T-cell (primary cell): ENCODE measurements around the gene BBS12. TPM values are rescaled to one million over a fixed set of nuclear protein-coding genes. Genes with fewer than 3 reads are reported as not detected.

ENCODE experiments used
- ATAC-seq, 4 experiments: fragments of 200-7000 bp in 3 of 4; fragments of 150-1000 bp in 1 of 4; cut with Tn5 transposase; replicated peaks in 1 of 4; 1 replicate in 3 of 4; 2 replicates in 1 of 4; pipeline ENCODE4 v1.10.0; 2021; ENCODE audit warnings: moderate library complexity in 3 of 4, mild to moderate bottlenecking in 2 of 4, moderate number of reproducible peaks in 1 of 4
- CTCF ChIA-PET, 2 donors: fragments of 300-600 bp; sonication (Branson Sonifier 250); formaldehyde crosslinking; loops; one replicate each; lab custom pipeline; 2022; ENCODE audit warnings: antibody characterized with exemption in 2 of 2; lab: Charles Lee
- POLR2A ChIA-PET, 2 donors: fragments of 300-600 bp; sonication (Branson Sonifier 250); formaldehyde crosslinking; loops; one replicate each; lab custom pipeline; 2022; ENCODE audit warnings: antibody characterized with exemption in 2 of 2; lab: Charles Lee
- DNase-seq, 35 experiments: peaks; one replicate each; pipeline versions ENCODE4 v3.0.0 to v3.0.0-alpha.2; 2013 to 2023
- H3K27ac ChIP-seq: one replicate; pipeline ENCODE4 v1.5.1; 2013; ENCODE audit warnings: low read length
- H3K27me3 ChIP-seq, 2 experiments: replicated peaks in 1 of 2; 1 replicate in 1 of 2; 2 replicates in 1 of 2; pipeline versions ENCODE4 v1.6.1 to v1.7.0; 2013; ENCODE audit warnings: low read length in 1 of 2, mixed read lengths in 1 of 2; ENCODE audit not compliant: control insufficient read depth in 2 of 2, insufficient read depth in 2 of 2; ENCODE audit errors: extremely low read depth in 1 of 2
- H3K36me3 ChIP-seq, 2 donors: 1 replicate in 1 of 2; 2 replicates in 1 of 2; pipeline versions ENCODE4 v1.6.1 to v1.7.0; 2013; ENCODE audit warnings: low read length in 1 of 2; ENCODE audit not compliant: control insufficient read depth in 2 of 2, insufficient read depth in 1 of 2; ENCODE audit errors: extremely low read depth in 1 of 2
- H3K4me1 ChIP-seq, 2 experiments: 1 replicate in 1 of 2; 2 replicates in 1 of 2; pipeline versions ENCODE4 v1.6.1 to v1.7.0; 2013; ENCODE audit warnings: low read length in 2 of 2, mixed read lengths in 1 of 2; ENCODE audit not compliant: insufficient read depth in 2 of 2, control insufficient read depth in 1 of 2; ENCODE audit errors: extremely low read depth in 1 of 2
- H3K4me3 ChIP-seq, 2 donors: 1 replicate in 1 of 2; 2 replicates in 1 of 2; pipeline versions ENCODE4 v1.5.1 to v1.7.0; 2013; ENCODE audit warnings: mild to moderate bottlenecking in 2 of 2, low read length in 1 of 2, moderate library complexity in 1 of 2; ENCODE audit not compliant: control insufficient read depth in 1 of 2; ENCODE audit errors: extremely low read depth in 1 of 2
- H3K9me3 ChIP-seq: 2 replicates; pipeline ENCODE4 v1.7.0; 2013
- H3K27ac Mint-ChIP-seq, 2 donors: one replicate each; pipeline ENCODE4 v1.8.0; 2020 to 2021; ENCODE audit warnings: mild to moderate bottlenecking in 2 of 2, mixed read lengths in 2 of 2
- H3K27me3 Mint-ChIP-seq, 2 donors: one replicate each; pipeline ENCODE4 v1.8.0; 2021 to 2022; ENCODE audit warnings: mixed read lengths in 2 of 2
- H3K36me3 Mint-ChIP-seq: one replicate; pipeline ENCODE4 v1.8.0; 2021; ENCODE audit warnings: mixed read lengths
- H3K4me1 Mint-ChIP-seq, 3 donors: one replicate each; pipeline ENCODE4 v1.8.0; 2020 to 2022; ENCODE audit warnings: mixed read lengths in 3 of 3, mild to moderate bottlenecking in 1 of 3
- H3K4me3 Mint-ChIP-seq, 3 donors: one replicate each; pipeline ENCODE4 v1.8.0; 2020 to 2022; ENCODE audit warnings: mild to moderate bottlenecking in 3 of 3, mixed read lengths in 3 of 3, moderate library complexity in 3 of 3
- H3K9me3 Mint-ChIP-seq, 3 donors: one replicate each; pipeline ENCODE4 v1.8.0; 2020 to 2022; ENCODE audit warnings: mixed read lengths in 3 of 3
- WGBS: methylation state at CpG from one replicate; pipeline ENCODE4 v1.1.5; 2013; ENCODE audit warnings: missing lambda C conversion rate; ENCODE audit not compliant: insufficient coverage; 5-methylcytosine and 5-hydroxymethylcytosine counted together
- total RNA-seq, 35 experiments: library from RNA in 6 of 35; stranded (reverse) in 6 of 35; fragments of 120-200 nt in 1 of 35; gene quantifications; one replicate each; pipeline versions ENCODE4 v1.2.1 to v1.2.4 and lab custom pipeline; 2013 to 2026

Gene BBS12
- total RNA-seq, 5 donors from 2014 or later (not counting 1 experiment from before 2014, with no cell fraction given), result 0.43 to 4.6 (median 3.2) TPM

- Histone ChIP-seq H3K27ac (no peak overlapping the region), H3K27me3 (no peaks in the 10 kb centered on the region), H3K9me3 (no peaks in the 10 kb centered on the region), H3K36me3 (no peaks in the 10 kb centered on the region), H3K4me1 (peaks cover 0 to 2% of the 10 kb centered on the region in 2 experiments), H3K4me3 (no peak overlapping the region)
- H3K4me1 Mint-ChIP-seq, result peaks cover 6 to 17% (median 9%) of the 10 kb centered on the region in 3 donors
- H3K9me3 Mint-ChIP-seq, result no peaks in the 10 kb centered on the region
- 62% methylated on average over 3 of the region's 9 CpGs for WGBS
- POLR2A ChIA-PET, result interaction anchor here in 1 of 2 donors (0.5 kb wide), 1 partner anchor 858 kb away, joined by 4 read pairs; no protein-coding TSS in a partner anchor
- no peaks in the 10 kb centered on the region for H3K36me3 Mint-ChIP-seq
- ATAC-seq (no peak), DNase-seq (peak in 1 of 35 experiments; percentile 11)
- H3K4me3 Mint-ChIP-seq, result no peak overlapping the region
- peak overlapping the region in 1 of 2 donors; percentile 60 for H3K27ac Mint-ChIP-seq
- H3K27me3 Mint-ChIP-seq, result peaks cover 7 to 16% of the 10 kb centered on the region in 2 donors
- CTCF ChIA-PET, result interaction anchor here in 1 of 2 donors (1.0 kb wide), 1 partner anchor 9 kb away, joined by 4 read pairs; no protein-coding TSS in a partner anchor
Observed at GRCh38 chr4:122710434-122711308, 21.8 kb upstream of the BBS12 start.

DNA sequence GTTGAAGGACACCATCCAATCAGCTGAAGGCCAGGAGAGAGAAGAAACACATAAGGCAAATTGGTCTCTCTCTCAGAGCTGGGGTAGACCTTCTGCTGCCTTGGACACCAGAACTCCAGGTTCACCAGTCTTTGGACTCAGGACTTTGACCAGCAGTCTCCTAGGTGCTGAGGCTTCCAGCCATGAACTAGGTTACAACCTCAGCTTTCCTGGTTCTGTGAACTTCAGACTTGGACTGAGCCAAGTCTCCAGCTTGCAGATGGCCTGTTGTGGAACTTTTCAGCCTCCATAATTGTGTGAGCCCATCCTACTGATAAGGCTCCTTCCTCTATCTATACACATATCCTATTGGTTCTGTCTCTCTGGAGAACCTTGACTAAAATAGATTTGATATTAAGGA lies 20.6 kb upstream of the BBS12 start:
- POLR2A ChIA-PET, result no interaction called here
- ATAC-seq, result no peak
- no peak overlapping the region for H3K27ac ChIP-seq

GRCh38 chr4:122712782-122713181 lies 19.7 kb upstream of the BBS12 start:
- ATAC-seq (no peak), DNase-seq (no peak)
- H3K4me1 Mint-ChIP-seq, result peaks cover 11 to 21% (median 12%) of the 10 kb centered on the region in 3 donors
- no CpG with 5 or more reads among the region's 4 CpGs for WGBS
- Histone ChIP-seq H3K9me3 (no peaks in the 10 kb centered on the region), H3K27me3 (no peaks in the 10 kb centered on the region), H3K27ac (no peak overlapping the region), H3K4me1 (peaks cover 0 to 3% of the 10 kb centered on the region in 2 experiments), H3K36me3 (no peaks in the 10 kb centered on the region), H3K4me3 (no peak overlapping the region)
- no peak overlapping the region for H3K4me3 Mint-ChIP-seq
- H3K9me3 Mint-ChIP-seq, result no peaks in the 10 kb centered on the region
- POLR2A ChIA-PET, result no interaction called here
- peaks cover 7 to 16% of the 10 kb centered on the region in 2 donors for H3K27me3 Mint-ChIP-seq
- CTCF ChIA-PET, result interaction anchor here in 1 of 2 donors (0.5 kb wide), 1 partner anchor 812 kb away, joined by 4 read pairs; no protein-coding TSS in a partner anchor
- no peaks in the 10 kb centered on the region for H3K36me3 Mint-ChIP-seq
- H3K27ac Mint-ChIP-seq, result no peak overlapping the region

More for the DNA sequence above, 20.6 kb upstream of the BBS12 start:
- H3K27ac Mint-ChIP-seq, result no peak overlapping the region
- H3K4me3 ChIP-seq, result no peak overlapping the region
- CTCF ChIA-PET, result interaction anchor here in 1 of 2 donors (1.0 kb wide), 1 partner anchor 8 kb away, joined by 4 read pairs; no protein-coding TSS in a partner anchor
- H3K27me3 ChIP-seq, result no peaks in the 10 kb centered on the region
- H3K9me3 Mint-ChIP-seq, result no peaks in the 10 kb centered on the region
- H3K27me3 Mint-ChIP-seq, result peaks cover 7 to 16% of the 10 kb centered on the region in 2 donors
- no peak for DNase-seq
- no peak overlapping the region for H3K4me3 Mint-ChIP-seq
- no peaks in the 10 kb centered on the region for H3K36me3 Mint-ChIP-seq
- H3K36me3 ChIP-seq, result no peaks in the 10 kb centered on the region
- H3K9me3 ChIP-seq, result no peaks in the 10 kb centered on the region
- peaks cover 10 to 20% (median 11%) of the 10 kb centered on the region in 3 donors for H3K4me1 Mint-ChIP-seq
- peaks cover 0 to 3% of the 10 kb centered on the region in 2 experiments for H3K4me1 ChIP-seq

DNA sequence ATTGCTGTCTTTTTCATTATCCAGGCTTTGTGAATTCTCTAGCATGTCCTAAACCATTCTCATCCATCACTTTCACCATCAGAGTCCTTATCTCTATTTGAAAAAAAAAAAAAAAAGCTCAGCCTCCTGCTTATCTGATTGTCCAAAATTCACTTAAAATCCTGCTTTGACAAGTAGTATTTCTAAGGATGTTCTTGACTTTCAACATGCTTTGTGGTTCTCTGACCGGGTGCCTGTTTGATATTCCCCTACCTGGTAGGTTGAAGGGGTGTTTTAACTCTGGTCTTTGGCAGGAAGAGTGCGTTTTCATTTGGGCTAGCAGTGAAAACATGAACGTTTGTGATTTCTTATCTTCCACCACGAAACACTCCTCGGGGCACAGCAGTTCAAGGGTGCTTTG lies 17.3 kb upstream of the BBS12 start:
- H3K4me3 ChIP-seq, result no peak overlapping the region
- Mint-ChIP-seq H3K27me3 (peaks cover 4 to 9% of the 10 kb centered on the region in 2 donors), H3K9me3 (no peaks in the 10 kb centered on the region), H3K4me3 (no peak overlapping the region), H3K36me3 (no peaks in the 10 kb centered on the region), H3K4me1 (peaks cover 11 to 21% (median 12%) of the 10 kb centered on the region in 3 donors), H3K27ac (peak overlapping the region in 1 of 2 donors; percentile 31)
- ChIA-PET CTCF (interaction anchor here in 1 of 2 donors (0.6 to 0.9 kb wide), 5 partner anchors 101 to 164 kb away, joined by 3 to 5 read pairs (median 3); no protein-coding TSS in a partner anchor), POLR2A (interaction anchor here (0.5 to 0.6 kb wide), 3 partner anchors 344 to 1098 kb away, joined by 3 to 4 read pairs (median 3); no protein-coding TSS in a partner anchor)
- H3K27me3 ChIP-seq, result no peaks in the 10 kb centered on the region
- no CpG with 5 or more reads among the region's 5 CpGs for WGBS
- peaks cover 0 to 3% of the 10 kb centered on the region in 2 experiments for H3K4me1 ChIP-seq
- no peaks in the 10 kb centered on the region for H3K36me3 ChIP-seq
- no peak overlapping the region for H3K27ac ChIP-seq
- ATAC-seq, result no peak
- no peaks in the 10 kb centered on the region for H3K9me3 ChIP-seq
- no peak for DNase-seq

DNA sequence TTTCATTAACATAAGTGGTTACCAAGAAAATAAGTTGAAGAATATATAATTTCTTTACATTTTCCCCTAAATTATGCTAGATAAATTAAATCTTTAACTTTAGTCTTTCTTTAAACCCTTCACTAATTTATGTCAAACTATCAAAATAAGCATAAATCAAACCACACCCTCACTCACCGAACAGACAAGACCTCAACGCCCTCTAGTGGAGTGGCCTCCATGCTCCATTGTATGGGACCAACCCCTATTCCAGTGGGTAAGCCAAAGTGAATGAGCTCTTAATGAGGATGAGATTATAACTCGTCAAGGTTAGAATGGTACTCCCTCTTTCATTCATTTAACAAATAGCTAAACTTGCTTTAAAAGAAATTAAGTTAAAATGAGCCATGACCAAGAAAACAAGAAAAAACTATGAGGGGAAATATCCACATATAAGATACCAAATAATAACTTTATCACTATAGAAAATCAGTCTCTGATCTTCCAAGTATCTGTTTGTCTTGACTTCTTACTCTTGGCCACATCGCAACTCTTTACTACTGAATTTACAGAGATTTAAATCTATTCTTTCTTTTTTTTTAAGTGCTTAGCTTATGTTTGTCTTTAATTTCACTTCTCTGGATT lies 15.6 kb upstream of the BBS12 start:
- CTCF ChIA-PET, result interaction anchor here (0.5 to 1.8 kb wide), 25 partner anchors 8 to 1231 kb away, joined by 3 to 15 read pairs (median 4); partner anchors contain the start of gene BBS12 (in 2 of the 2)
- Histone ChIP-seq H3K36me3 (no peaks in the 10 kb centered on the region), H3K9me3 (no peaks in the 10 kb centered on the region), H3K4me1 (peaks cover 0 to 3% of the 10 kb centered on the region in 2 experiments), H3K4me3 (no peak overlapping the region), H3K27me3 (no peaks in the 10 kb centered on the region), H3K27ac (no peak overlapping the region)
- Mint-ChIP-seq H3K27me3 (no peaks in the 10 kb centered on the region), H3K4me3 (no peak overlapping the region), H3K36me3 (no peaks in the 10 kb centered on the region), H3K27ac (no peak overlapping the region), H3K4me1 (peaks cover 5 to 12% (median 11%) of the 10 kb centered on the region in 3 donors), H3K9me3 (no peaks in the 10 kb centered on the region)
- ATAC-seq, result peak; percentile 76 to 96 (median 84)
- DNase-seq, result peak; percentile 30 to 81 (median 58)
- WGBS, result no CpG with 5 or more reads among the region's 4 CpGs
- POLR2A ChIA-PET, result interaction anchor here in 1 of 2 donors (0.5 to 0.7 kb wide), 2 partner anchors 92 to 139 kb away, joined by 3 read pairs; no protein-coding TSS in a partner anchor

DNA sequence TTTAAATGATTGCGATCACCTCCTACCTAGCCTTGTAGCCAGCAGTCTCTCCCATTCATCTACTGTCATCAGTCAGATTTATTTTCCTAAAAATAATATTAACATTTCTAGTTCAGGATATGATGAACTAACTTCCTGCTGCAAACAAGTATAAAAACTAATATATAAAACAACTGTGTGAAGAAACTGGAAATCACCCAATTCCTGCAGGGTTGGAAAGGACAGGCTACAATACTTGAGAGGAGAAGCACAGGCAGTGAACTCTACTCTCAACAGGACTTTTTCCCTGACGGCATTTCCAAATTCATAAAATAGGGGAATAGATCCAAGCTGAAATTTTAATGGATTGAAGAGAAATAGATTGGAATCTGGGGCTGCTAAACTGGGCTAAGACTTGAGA lies 14.2 kb upstream of the BBS12 start:
- POLR2A ChIA-PET, result no interaction called here
- Histone ChIP-seq H3K36me3 (no peaks in the 10 kb centered on the region), H3K4me1 (peaks cover 0 to 3% of the 10 kb centered on the region in 2 experiments), H3K27ac (no peak overlapping the region), H3K4me3 (no peak overlapping the region), H3K9me3 (no peaks in the 10 kb centered on the region), H3K27me3 (no peaks in the 10 kb centered on the region)
- Mint-ChIP-seq H3K27ac (no peak overlapping the region), H3K4me3 (no peak overlapping the region), H3K9me3 (no peaks in the 10 kb centered on the region), H3K4me1 (peaks cover 5 to 12% (median 8%) of the 10 kb centered on the region in 3 donors), H3K27me3 (peaks cover 0 to under 1% of the 10 kb centered on the region in 2 donors), H3K36me3 (no peaks in the 10 kb centered on the region)
- CTCF ChIA-PET, result interaction anchor here (1.2 to 1.8 kb wide), 4 partner anchors 13 to 772 kb away, joined by 3 to 15 read pairs (median 3); partner anchors contain the start of gene BBS12 (in 1 of the 2)
- DNase-seq, result no peak
- no peak for ATAC-seq
- no CpG with 5 or more reads among the region's 2 CpGs for WGBS
